Stimulated activated CD8-positive, alpha-beta memory T cell treated with anti-CD3 and anti-CD28 coated beads, Interleukin-7, amount 100 ng/mL, for 48 hours (primary cell): ENCODE measurements around the gene NANOGP8.

Experiments
- DNase-seq, 2 donors: peaks; one replicate each; pipeline ENCODE4 v3.0.0-alpha.2; 2020; ENCODE audit warnings: low read depth in 1 of 2; ENCODE audit errors: extremely low read depth in 1 of 2

NANOGP8 gene

GRCh38 chr15:35061161-35061824, 23.8 kb downstream of the NANOGP8 start:
- DNase-seq = no peak

- DNase-seq = no peak
Measured at GRCh38 chr15:35060591-35060990, 24.5 kb downstream of the NANOGP8 start.

GRCh38 chr15:35058534-35059054, 26.5 kb downstream of the NANOGP8 start:
- DNase-seq = no peak

GRCh38 chr15:35055416-35056105, 29.5 kb downstream of the NANOGP8 start:
- no peak for DNase-seq

- no peak for DNase-seq
Measured at GRCh38 chr15:35054380-35054779, 30.7 kb downstream of the NANOGP8 start.

- DNase-seq = no peak
Measured at GRCh38 chr15:35047996-35048395, 37.1 kb downstream of the NANOGP8 start.

- DNase-seq = no peak
Measured at GRCh38 chr15:35047528-35047927, 37.6 kb downstream of the NANOGP8 start.

- DNase-seq = no peak
Measured at GRCh38 chr15:35043373-35044095, 41.6 kb downstream of the NANOGP8 start.

- DNase-seq = no peak
Measured at GRCh38 chr15:35040339-35041255, 44.5 kb downstream of the NANOGP8 start.

- no peak for DNase-seq
Measured at GRCh38 chr15:35038626-35039451, 46.3 kb downstream of the NANOGP8 start.
